ENCODE data around the gene STK38L.

DNA sequence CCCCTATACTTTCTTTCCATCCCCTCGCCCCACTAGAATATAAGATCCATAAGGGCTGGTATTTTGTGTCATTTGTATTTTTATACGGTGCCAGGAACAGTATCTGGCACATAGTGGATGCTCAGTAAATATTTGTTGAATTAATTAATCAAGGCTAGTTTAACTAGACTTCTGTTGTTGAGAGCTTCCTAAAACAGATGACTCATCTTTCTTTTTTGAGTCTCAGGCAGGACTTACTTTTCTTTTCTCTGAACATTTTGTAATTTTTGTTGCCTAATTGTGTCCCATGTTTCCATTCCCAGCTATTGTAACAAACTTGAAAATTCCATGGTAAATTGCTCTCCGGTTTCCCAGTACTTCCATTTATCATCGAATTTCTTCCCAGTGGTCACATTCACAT lies 16.7 kb downstream of the STK38L start:
- TF ChIP-seq MYC (IDR thresholded peaks at IDR 0.05; ENCODE audit: borderline replicate concordance, low read length) (no peak), MAZ (IDR thresholded peaks at IDR 0.05; ENCODE audit: borderline replicate concordance, low read depth, low read length) (no peak), USF2 (IDR thresholded peaks at IDR 0.05) (no peak), EP300 (IDR thresholded peaks at IDR 0.05) (no peak), POLR2A (IDR thresholded peaks at IDR 0.05; ENCODE audit: low read length) (no peak), NPAS2 (CRISPR knock-in tag; IDR thresholded peaks at IDR 0.05; ENCODE audit: borderline replicate concordance) (no peak), HDAC2 (IDR thresholded peaks at IDR 0.05) (no peak), ESRRA (IDR thresholded peaks at IDR 0.05; ENCODE audit: borderline replicate concordance, low read length) (no peak), REST (IDR thresholded peaks at IDR 0.05) (no peak)
- TF ChIP-seq, protein P1, sequence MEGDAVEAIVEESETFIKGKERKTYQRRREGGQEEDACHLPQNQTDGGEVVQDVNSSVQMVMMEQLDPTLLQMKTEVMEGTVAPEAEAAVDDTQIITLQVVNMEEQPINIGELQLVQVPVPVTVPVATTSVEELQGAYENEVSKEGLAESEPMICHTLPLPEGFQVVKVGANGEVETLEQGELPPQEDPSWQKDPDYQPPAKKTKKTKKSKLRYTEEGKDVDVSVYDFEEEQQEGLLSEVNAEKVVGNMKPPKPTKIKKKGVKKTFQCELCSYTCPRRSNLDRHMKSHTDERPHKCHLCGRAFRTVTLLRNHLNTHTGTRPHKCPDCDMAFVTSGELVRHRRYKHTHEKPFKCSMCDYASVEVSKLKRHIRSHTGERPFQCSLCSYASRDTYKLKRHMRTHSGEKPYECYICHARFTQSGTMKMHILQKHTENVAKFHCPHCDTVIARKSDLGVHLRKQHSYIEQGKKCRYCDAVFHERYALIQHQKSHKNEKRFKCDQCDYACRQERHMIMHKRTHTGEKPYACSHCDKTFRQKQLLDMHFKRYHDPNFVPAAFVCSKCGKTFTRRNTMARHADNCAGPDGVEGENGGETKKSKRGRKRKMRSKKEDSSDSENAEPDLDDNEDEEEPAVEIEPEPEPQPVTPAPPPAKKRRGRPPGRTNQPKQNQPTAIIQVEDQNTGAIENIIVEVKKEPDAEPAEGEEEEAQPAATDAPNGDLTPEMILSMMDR (IDR thresholded peaks at IDR 0.05): no peak
- TF ChIP-seq, protein P2, sequence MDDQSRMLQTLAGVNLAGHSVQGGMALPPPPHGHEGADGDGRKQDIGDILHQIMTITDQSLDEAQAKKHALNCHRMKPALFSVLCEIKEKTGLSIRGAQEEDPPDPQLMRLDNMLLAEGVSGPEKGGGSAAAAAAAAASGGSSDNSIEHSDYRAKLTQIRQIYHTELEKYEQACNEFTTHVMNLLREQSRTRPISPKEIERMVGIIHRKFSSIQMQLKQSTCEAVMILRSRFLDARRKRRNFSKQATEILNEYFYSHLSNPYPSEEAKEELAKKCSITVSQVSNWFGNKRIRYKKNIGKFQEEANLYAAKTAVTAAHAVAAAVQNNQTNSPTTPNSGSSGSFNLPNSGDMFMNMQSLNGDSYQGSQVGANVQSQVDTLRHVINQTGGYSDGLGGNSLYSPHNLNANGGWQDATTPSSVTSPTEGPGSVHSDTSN (IDR thresholded peaks at IDR 0.05): no peak
- TF ChIP-seq, protein P3, sequence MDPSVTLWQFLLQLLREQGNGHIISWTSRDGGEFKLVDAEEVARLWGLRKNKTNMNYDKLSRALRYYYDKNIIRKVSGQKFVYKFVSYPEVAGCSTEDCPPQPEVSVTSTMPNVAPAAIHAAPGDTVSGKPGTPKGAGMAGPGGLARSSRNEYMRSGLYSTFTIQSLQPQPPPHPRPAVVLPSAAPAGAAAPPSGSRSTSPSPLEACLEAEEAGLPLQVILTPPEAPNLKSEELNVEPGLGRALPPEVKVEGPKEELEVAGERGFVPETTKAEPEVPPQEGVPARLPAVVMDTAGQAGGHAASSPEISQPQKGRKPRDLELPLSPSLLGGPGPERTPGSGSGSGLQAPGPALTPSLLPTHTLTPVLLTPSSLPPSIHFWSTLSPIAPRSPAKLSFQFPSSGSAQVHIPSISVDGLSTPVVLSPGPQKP (IDR thresholded peaks at IDR 0.05; ENCODE audit: low read depth, low read length): no peak

All from A549 (cell line).